GM12878 (cell line): ENCODE results near the gene PGBD5.

Experiments used
- CTCF ChIP-seq, 3 experiments: IDR thresholded peaks in 2 of 3; conservative IDR thresholded peaks in 1 of 3; 2 replicates each; pipeline ENCODE4 v1.5.1; 2011; ENCODE audit warnings: low read depth in 3 of 3, low read length in 3 of 3, mild to moderate bottlenecking in 3 of 3, control low read depth in 2 of 3, moderate library complexity in 2 of 3, inconsistent platforms in 1 of 3, mixed read lengths in 1 of 3; ENCODE audit not compliant: control insufficient read depth in 2 of 3, insufficient read depth in 1 of 3; ENCODE audit errors: extremely low read depth in 1 of 3
- RAD21 ChIP-seq: IDR thresholded peaks from 2 replicates; pipeline ENCODE4 v1.6.1; 2011; ENCODE audit warnings: mild to moderate bottlenecking, low read depth, low read length, moderate library complexity; ENCODE audit not compliant: insufficient read depth
- SMC3 ChIP-seq: IDR thresholded peaks from 2 replicates; pipeline ENCODE4 v1.6.1; 2011; ENCODE audit warnings: low read length, improper control_type of control experiment, borderline replicate concordance
- SUPT20H ChIP-seq: IDR thresholded peaks from 2 replicates; pipeline ENCODE4 v1.6.1; 2011; ENCODE audit warnings: low read depth, mild to moderate bottlenecking, low read length, moderate library complexity, borderline replicate concordance; ENCODE audit not compliant: control insufficient read depth
- YY1 ChIP-seq: IDR thresholded peaks from 2 replicates; pipeline ENCODE4 v1.6.1; 2011; ENCODE audit warnings: low read depth, mild to moderate bottlenecking, low read length

GRCh38 chr1:230342019-230342418 lies 84.1 kb downstream of the PGBD5 start:
- TF ChIP-seq SUPT20H (no peak), CTCF (IDR thresholded peaks at IDR 0.05 in 2 of 3, conservative IDR thresholded peaks at IDR 0.05 in 1 of 3; ENCODE audit: control insufficient read depth in 2 of 3, extremely low read depth in 1 of 3, insufficient read depth in 1 of 3, low read depth in 3 of 3, low read length in 3 of 3) (no peak), YY1 (no peak), SMC3 (no peak), RAD21 (no peak)
